HepG2 (cell line): Measurements from ENCODE around the gene DCTN3. TPM values are rescaled to one million over a fixed set of nuclear protein-coding genes. Genes with fewer than 3 reads are reported as not detected.
A peak's percentile ranks its signal among the peaks of the same experiment; 100 is the strongest.

Experiments used
- ARHGAP35 ChIP-seq: sonication (generic); formaldehyde crosslinking; IDR thresholded peaks from 2 replicates; pipeline ENCODE4 v1.9.0; 2022; ENCODE audit warnings: mild to moderate bottlenecking, inconsistent platforms, moderate library complexity, missing genetic modification reagents, borderline replicate concordance
- GLI4 ChIP-seq: sonication (generic); formaldehyde crosslinking; IDR thresholded peaks from 2 replicates; pipeline ENCODE4 v1.5.1; 2020; ENCODE audit warnings: missing genetic modification reagents, mild to moderate bottlenecking, moderate library complexity, borderline replicate concordance
- HNRNPK ChIP-seq: fragments of 200-400 bp; formaldehyde crosslinking; IDR thresholded peaks from 2 replicates; pipeline ENCODE4 v1.6.1; 2018; ENCODE audit warnings: low read length, low read depth, moderate library complexity, mild to moderate bottlenecking; ENCODE audit not compliant: poor library complexity, severe bottlenecking
- HNRNPL ChIP-seq: fragments of 200-400 bp; formaldehyde crosslinking; IDR thresholded peaks from 2 replicates; pipeline ENCODE4 v1.6.1; 2017; ENCODE audit warnings: mild to moderate bottlenecking, low read depth, low read length
- HOXA9 ChIP-seq: sonication (generic); formaldehyde crosslinking; IDR thresholded peaks from 2 replicates; pipeline ENCODE4 v1.8.1; 2022; ENCODE audit warnings: missing genetic modification reagents, mild to moderate bottlenecking, moderate library complexity, borderline replicate concordance
- MBD4 ChIP-seq: IDR thresholded peaks from 2 replicates; pipeline ENCODE4 v1.6.1; 2012; ENCODE audit warnings: low read length, inconsistent platforms, borderline replicate concordance
- POGK ChIP-seq: sonication (generic); formaldehyde crosslinking; conservative IDR thresholded peaks from 2 replicates; pipeline ENCODE4 v1.8.0; 2022; ENCODE audit warnings: mild to moderate bottlenecking, moderate library complexity, missing genetic modification reagents
- POGZ ChIP-seq: sonication (generic); formaldehyde crosslinking; IDR thresholded peaks from 2 replicates; pipeline ENCODE4 v1.4.0; 2020; ENCODE audit warnings: mild to moderate bottlenecking, missing genetic modification reagents
- RBM22 ChIP-seq: fragments of 200-400 bp; formaldehyde crosslinking; optimal IDR thresholded peaks from 2 replicates; pipeline ENCODE3; 2017; ENCODE audit warnings: mild to moderate bottlenecking, low read length, moderate library complexity
- SATB2 ChIP-seq: sonication (generic); formaldehyde crosslinking; IDR thresholded peaks from 2 replicates; pipeline ENCODE4 v1.5.0; 2020; ENCODE audit warnings: missing genetic modification reagents
- SMAD3 ChIP-seq: sonication (generic); formaldehyde crosslinking; IDR thresholded peaks from 2 replicates; pipeline ENCODE4 v1.4.0; 2020; ENCODE audit warnings: missing genetic modification reagents
- SP4 ChIP-seq: sonication (generic); formaldehyde crosslinking; IDR thresholded peaks from 2 replicates; pipeline ENCODE4 v1.8.1; 2023; ENCODE audit warnings: mild to moderate bottlenecking, missing genetic modification reagents
- YEATS2 ChIP-seq: sonication (generic); formaldehyde crosslinking; IDR thresholded peaks from 2 replicates; pipeline ENCODE4 v1.4.0; 2020; ENCODE audit warnings: missing genetic modification reagents, borderline replicate concordance
- ZKSCAN5 ChIP-seq: sonication (generic); formaldehyde crosslinking; IDR thresholded peaks from 2 replicates; pipeline ENCODE4 v1.5.1; 2020; ENCODE audit warnings: mild to moderate bottlenecking, missing genetic modification reagents
- ZNF224 ChIP-seq: sonication (generic); formaldehyde crosslinking; IDR thresholded peaks from 2 replicates; pipeline ENCODE4 v1.5.0; 2020; ENCODE audit warnings: mild to moderate bottlenecking, missing genetic modification reagents
- ZNF225 ChIP-seq: sonication (generic); formaldehyde crosslinking; IDR thresholded peaks from 2 replicates; pipeline ENCODE4 v1.4.0; 2020; ENCODE audit warnings: mild to moderate bottlenecking, missing genetic modification reagents
- ZNF33B ChIP-seq: sonication (generic); formaldehyde crosslinking; IDR thresholded peaks from 2 replicates; pipeline ENCODE4 v1.5.1; 2020; ENCODE audit warnings: mild to moderate bottlenecking, missing genetic modification reagents
- ZNF343 ChIP-seq: sonication (generic); formaldehyde crosslinking; IDR thresholded peaks from 2 replicates; pipeline ENCODE4 v1.4.0; 2020; ENCODE audit warnings: mild to moderate bottlenecking, missing genetic modification reagents
- ZNF580 ChIP-seq: IDR thresholded peaks from 2 replicates; pipeline ENCODE4 v1.6.1; 2016; ENCODE audit warnings: low read depth, borderline replicate concordance
- ZNF598 ChIP-seq: sonication (generic); formaldehyde crosslinking; IDR thresholded peaks from 2 replicates; pipeline ENCODE4 v1.5.1; 2020; ENCODE audit warnings: mild to moderate bottlenecking, missing genetic modification reagents, borderline replicate concordance
- ZNF644 ChIP-seq: IDR thresholded peaks from 2 replicates; pipeline ENCODE4 v1.6.1; 2016; ENCODE audit warnings: low read depth
- ZSCAN20 ChIP-seq: sonication (generic); formaldehyde crosslinking; IDR thresholded peaks from 2 replicates; pipeline ENCODE4 v1.4.0; 2020; ENCODE audit warnings: missing genetic modification reagents, mild to moderate bottlenecking, borderline replicate concordance
- polyA plus RNA-seq, 8 experiments: library from polyadenylated mRNA; depleted of rRNA in 3 of 8; stranded (reverse) in 7 of 8; unstranded in 1 of 8; fragments of >200 nt; fragmentation: Illumina TruSeq in 4 of 8; extraction: Trizol in 4 of 8; gene quantifications; 2 replicates each; pipeline versions ENCODE4 v1.2.1 to v1.2.3, GENCODE V29; 2011 to 2016; ENCODE audit warnings: low read depth in 4 of 8, missing spikeins in 1 of 8, mixed read lengths in 1 of 8; ENCODE audit not compliant: insufficient read depth in 1 of 8
- total RNA-seq, 5 experiments: library from RNA; depleted of rRNA; stranded (reverse); fragments of >200 nt; fragmentation: Illumina TruSeq; extraction: Trizol; gene quantifications; 2 replicates each; pipeline ENCODE4 v1.2.3, GENCODE V29; 2016; ENCODE audit warnings: low read depth in 1 of 5
- TF ChIP-seq, protein P1 (sequence below): sonication (generic); formaldehyde crosslinking; IDR thresholded peaks from 2 replicates; pipeline ENCODE4 v1.5.0; 2020; ENCODE audit warnings: mild to moderate bottlenecking, missing genetic modification reagents, borderline replicate concordance
- TF ChIP-seq, protein P2 (sequence below): IDR thresholded peaks from 2 replicates; pipeline ENCODE4 v1.6.1; 2018; ENCODE audit warnings: missing genetic modification reagents, mild to moderate bottlenecking, missing compliant biosample characterization
- TF ChIP-seq, protein P3 (sequence below): sonication (generic); formaldehyde crosslinking; IDR thresholded peaks from 2 replicates; pipeline ENCODE4 v1.8.0; 2022; ENCODE audit warnings: mild to moderate bottlenecking, missing genetic modification reagents, moderate library complexity

The DCTN3 gene
- total and polyA plus RNA-seq, 2 of the 13 experiments (the other 11 are each of a cell fraction or from before 2014, with no cell fraction given), result 27.4 to 34.5 TPM

GRCh38 chr9:34633851-34634550 lies 13.7 kb upstream of the DCTN3 start (continued):
- no peak for TF ChIP-seq SATB2
- peak; percentile 46; the same call in 1 of the 2 replicates for TF ChIP-seq ZNF580 (CRISPR knock-in tag)
- TF ChIP-seq, protein P1, sequence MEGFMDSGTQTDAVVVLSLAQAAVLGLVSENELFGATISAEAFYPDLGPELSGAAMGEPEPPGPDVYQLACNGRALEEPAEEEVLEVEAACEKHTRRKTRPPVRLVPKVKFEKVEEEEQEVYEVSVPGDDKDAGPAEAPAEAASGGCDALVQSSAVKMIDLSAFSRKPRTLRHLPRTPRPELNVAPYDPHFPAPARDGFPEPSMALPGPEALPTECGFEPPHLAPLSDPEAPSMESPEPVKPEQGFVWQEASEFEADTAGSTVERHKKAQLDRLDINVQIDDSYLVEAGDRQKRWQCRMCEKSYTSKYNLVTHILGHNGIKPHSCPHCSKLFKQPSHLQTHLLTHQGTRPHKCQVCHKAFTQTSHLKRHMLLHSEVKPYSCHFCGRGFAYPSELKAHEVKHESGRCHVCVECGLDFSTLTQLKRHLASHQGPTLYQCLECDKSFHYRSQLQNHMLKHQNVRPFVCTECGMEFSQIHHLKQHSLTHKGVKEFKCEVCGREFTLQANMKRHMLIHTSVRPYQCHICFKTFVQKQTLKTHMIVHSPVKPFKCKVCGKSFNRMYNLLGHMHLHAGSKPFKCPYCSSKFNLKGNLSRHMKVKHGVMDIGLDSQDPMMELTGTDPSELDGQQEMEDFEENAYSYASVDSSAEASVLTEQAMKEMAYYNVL (CRISPR knock-in tag), result no peak
- no peak for TF ChIP-seq POGK (CRISPR knock-in tag)
- no peak for TF ChIP-seq RBM22
- no peak for TF ChIP-seq ZNF224
- TF ChIP-seq ZSCAN20 (CRISPR knock-in tag), result no peak
- no peak for TF ChIP-seq ZNF225
- TF ChIP-seq ZNF33B (CRISPR knock-in tag), result no peak
- TF ChIP-seq ZNF343, result no peak
- TF ChIP-seq ARHGAP35 (CRISPR knock-in tag), result no peak
- TF ChIP-seq HNRNPK, result no peak
- TF ChIP-seq, protein P2, sequence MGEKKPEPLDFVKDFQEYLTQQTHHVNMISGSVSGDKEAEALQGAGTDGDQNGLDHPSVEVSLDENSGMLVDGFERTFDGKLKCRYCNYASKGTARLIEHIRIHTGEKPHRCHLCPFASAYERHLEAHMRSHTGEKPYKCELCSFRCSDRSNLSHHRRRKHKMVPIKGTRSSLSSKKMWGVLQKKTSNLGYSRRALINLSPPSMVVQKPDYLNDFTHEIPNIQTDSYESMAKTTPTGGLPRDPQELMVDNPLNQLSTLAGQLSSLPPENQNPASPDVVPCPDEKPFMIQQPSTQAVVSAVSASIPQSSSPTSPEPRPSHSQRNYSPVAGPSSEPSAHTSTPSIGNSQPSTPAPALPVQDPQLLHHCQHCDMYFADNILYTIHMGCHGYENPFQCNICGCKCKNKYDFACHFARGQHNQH (CRISPR knock-in tag), result no peak
- TF ChIP-seq ZNF598 (CRISPR knock-in tag), result no peak
- TF ChIP-seq HNRNPL, result no peak
- TF ChIP-seq, protein P3, sequence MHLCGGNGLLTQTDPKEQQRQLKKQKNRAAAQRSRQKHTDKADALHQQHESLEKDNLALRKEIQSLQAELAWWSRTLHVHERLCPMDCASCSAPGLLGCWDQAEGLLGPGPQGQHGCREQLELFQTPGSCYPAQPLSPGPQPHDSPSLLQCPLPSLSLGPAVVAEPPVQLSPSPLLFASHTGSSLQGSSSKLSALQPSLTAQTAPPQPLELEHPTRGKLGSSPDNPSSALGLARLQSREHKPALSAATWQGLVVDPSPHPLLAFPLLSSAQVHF (CRISPR knock-in tag), result no peak
- no peak for TF ChIP-seq ZNF644 (CRISPR knock-in tag)
- no peak for TF ChIP-seq POGZ (CRISPR knock-in tag)
- TF ChIP-seq YEATS2 (CRISPR knock-in tag), result peak; percentile 27; the same call in 1 of the 2 replicates
- no peak for TF ChIP-seq SMAD3
- no peak for TF ChIP-seq HOXA9
- no peak for TF ChIP-seq SP4
- TF ChIP-seq ZKSCAN5 (CRISPR knock-in tag), result no peak
- no peak for TF ChIP-seq GLI4 (CRISPR knock-in tag)
- no peak for TF ChIP-seq MBD4
